NCI-H226 (cell line): ENCODE measurements around the gene ANKRD44.

Experiments
- DNase-seq: peaks from one replicate; pipeline ENCODE4 v3.0.0-alpha.2; 2015

ANKRD44 gene

DNA sequence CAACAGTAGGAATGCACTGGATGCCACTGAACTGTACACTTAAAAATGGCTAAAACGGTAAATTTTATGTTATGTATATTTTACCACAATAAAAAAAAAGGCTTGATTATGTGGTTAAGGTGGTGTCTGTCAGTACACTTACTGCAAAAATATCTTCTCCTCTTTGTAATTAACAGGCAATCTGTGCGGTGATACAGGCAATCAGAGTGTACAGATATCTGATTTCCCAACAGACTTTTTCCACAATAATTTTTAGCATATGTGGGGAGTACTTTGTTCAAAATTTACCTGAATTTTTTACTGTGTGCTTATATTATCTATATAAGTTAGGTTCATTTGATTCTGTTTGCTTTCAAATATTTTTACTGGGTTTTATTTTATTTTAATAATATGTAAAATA lies 209.1 kb downstream of the ANKRD44 start:
- DNase-seq = no peak

DNA sequence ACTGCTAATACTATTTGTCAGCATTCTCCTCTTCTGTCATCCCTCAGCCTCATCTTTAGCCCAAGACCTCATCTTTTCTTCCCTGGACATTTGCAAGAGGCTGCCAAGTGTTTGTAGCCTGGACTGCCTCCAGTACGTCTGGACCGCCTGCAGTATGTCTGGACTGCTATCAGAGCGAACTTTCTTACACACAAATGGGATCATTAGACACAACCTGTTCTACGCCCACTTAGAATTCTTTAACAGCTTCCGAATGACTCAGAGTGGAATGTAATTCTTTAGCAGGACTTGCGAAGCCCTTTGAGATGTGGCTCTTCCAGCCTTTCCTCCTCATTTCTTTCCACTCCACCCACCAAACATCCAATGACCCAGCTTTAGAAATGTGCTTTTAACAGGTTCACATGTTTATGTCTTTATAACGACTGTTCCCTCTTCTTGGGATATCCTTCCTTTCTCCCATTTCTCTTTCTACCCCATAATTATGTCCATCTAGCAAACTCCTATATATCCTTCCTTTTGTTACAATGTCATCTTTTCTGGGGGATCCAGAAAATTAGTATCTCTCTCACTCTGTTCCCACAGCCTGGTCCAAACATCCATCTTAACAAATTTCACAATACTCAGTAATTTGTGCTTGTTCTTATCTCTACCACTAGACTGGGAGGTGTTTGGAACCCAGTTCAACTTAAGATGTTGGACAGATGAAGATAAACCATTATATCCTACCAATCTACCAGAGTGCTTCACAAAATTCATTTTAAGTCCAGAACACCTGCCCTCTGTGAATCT lies 212.8 kb downstream of the ANKRD44 start:
- DNase-seq = peak; percentile 89

DNA sequence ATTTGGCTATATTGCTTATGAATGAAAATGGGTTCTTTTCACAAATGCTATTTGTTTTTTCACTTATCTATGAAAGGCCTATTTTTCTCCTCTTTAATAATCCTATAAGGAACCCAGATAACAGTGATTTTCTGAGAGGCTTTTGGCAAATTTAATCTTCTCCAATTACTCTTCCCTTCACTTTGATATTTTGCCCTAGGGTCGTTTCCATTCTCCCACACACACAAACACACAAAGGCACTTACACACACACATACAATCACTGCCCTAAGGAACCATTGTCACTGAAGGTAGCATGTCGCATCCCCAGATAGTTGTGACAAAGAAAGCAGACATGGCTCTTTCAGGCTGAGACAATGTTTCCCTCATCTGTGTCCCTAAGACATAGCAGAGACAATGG lies 213.9 kb downstream of the ANKRD44 start:
- no peak for DNase-seq

DNA sequence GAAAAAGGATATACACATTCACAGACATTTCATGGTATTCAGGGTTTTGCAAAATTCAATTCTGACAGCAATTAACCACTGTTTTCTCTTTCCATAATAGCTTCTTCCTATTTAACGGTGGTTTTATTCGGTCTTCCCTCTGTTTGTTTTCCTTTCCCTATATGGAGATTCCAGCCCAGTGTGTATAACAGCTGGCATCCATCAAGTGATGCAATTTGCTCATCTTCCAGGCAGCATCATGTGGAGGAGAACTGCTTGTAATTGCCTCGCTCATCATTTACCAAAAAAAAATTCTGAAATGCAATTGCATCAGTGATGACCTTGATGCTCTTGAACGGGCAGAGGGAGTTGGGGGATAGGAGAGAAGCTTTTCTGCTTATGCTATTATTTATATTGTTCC lies 218.1 kb downstream of the ANKRD44 start:
- DNase-seq = peak; percentile 31

DNA sequence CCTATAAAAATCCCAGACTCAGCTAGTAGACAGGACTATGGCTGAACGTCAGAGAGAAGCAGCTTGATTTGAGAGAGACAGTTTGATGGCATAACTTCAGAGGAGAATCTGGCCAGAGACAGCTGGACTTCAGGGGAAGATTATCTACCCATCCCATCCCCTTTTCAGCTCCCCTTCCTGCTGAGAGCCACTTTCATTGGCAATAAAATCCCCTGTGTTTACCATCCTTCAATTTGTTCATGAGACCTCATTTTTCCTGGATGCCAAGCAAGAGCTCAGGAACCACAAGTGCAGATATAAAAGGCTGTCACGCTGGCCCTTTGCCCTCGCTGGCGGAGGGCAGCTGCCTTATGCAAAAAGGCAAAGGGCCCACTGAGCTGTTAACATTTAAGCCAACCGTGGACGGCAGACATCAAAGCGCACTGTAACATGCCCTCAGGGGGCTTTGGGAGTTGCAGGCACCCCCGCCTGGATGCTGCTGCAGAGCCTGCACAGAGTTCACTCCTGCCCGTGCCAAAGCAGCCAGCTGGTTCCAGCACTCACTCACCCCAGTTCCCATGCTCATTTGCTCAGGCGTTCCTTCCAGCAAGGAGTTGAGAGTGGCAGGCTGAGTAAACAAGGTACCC lies 219.7 kb downstream of the ANKRD44 start:
- no peak for DNase-seq

DNA sequence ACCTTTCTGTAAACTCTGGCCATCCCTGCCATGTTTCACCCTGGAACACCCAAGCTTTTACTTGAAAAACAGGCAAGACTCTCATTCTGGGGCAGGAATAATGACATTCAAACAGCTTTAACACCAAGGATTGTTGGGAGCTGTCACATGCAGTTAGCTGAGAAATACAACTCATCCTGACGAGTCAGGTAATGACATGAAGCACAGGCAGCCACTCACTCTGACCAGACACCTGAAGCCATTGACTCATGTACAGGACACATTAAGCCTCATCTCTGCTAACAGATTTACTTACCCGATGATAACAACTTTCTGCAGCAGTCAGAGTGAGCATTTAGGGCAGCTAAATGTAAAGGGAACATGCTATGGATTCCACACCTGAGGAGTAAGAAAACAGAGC lies 220.9 kb downstream of the ANKRD44 start:
- DNase-seq = no peak

DNA sequence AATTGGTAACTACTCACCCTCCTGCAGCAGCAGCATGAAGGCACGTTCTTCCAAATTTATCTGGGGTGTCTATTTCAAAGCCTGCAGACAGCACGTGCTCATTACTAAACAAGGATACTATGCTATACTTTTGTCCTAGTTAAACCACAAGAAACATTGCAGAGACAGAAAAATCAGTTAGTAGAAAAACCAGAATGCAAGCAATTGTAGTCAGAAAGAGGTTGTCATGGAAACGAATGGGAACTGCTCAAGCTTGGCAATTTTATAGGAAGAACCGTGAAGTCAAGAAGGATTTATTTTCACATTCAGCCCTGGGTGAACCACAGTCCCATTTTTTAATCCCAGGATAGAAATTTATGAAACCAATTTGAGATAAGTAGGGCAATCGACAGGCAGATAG lies 221.9 kb downstream of the ANKRD44 start:
- no peak for DNase-seq

DNA sequence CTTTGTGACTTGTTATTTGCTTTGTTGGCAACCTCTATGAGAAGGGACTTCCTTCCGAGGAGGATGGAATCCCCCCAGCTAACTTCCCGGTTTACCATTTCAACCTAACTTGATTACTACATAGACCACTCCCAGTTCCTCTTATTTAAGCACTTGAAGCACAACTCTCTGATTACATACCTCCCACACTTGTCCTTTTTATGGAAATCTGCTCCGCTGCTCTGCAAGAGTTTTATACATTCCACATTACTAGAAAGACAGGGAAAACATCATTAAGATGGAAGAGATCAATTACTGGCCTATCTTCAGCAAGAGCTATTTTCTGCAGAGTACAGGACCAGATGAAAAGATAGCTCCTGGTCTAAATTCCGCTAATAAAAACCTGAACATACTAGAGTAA lies 224.1 kb downstream of the ANKRD44 start:
- no peak for DNase-seq

DNA sequence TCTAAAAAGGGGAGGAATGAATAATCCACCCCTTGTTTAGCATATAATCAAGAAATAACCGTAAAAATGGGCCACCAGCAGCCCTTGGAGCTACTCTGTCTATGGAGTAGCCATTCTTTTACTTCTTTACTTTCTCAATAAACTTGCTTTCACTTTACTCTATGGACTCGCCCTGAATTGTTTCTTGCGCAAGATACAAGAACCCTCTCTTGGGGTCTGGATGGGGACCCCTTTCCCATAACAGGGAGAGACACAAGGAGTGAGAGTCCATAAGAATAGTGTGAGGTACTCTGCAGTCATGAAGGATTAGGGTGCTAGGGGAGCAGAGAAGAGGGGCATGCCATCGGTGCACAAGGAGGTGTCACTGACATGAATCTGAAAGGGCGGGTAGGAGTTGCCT lies 224.9 kb downstream of the ANKRD44 start:
- DNase-seq = no peak

DNA sequence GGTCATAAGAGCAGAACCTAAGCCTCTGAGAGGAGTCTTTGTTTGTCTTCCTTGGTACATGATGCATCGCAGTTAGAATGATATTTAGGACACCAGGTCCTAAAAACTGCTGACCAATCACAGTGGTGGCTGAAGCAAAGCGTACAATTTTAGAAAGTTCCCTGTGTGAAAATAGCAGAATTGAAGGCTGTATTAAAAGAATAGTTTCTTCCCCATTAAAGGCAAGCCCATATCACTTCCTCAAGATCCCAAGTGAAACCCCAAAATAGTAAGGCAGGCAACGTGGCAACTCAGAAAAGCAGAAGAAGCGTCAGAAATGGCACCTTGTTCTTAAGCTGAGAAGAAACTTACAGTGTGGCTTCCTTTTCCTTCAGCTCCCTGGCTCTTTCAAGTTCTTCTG lies 229.3 kb downstream of the ANKRD44 start:
- DNase-seq = no peak

DNA sequence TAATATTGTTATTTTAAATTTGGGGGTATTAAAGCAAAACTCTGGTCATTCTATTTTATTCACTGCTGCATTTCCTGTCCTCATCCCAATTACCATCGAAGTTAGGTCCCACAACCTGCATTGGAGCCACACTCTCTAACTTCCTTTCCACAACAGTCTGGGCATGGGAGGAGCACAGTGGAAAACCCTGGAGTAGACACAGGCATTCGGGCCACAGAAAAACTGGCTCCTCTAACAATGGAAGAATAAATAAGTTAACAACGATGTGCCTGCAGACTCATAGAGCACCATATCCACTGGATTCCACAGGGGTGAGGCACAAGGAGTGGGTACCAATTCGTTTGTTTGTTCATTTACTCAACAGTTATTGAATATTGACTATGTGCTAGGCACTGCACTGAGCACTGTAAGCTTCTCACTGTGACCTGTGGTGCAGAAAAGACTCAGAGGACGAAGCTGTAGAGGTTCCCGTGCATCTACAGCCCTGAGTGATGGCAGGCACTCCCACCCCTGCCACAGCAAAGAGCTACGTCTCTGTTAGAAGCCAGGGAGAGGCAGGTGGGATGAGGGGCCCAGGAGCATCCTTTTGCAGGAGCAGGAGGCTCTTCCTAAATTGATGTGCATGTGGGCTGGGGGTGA lies 229.9 kb downstream of the ANKRD44 start:
- no peak for DNase-seq

DNA sequence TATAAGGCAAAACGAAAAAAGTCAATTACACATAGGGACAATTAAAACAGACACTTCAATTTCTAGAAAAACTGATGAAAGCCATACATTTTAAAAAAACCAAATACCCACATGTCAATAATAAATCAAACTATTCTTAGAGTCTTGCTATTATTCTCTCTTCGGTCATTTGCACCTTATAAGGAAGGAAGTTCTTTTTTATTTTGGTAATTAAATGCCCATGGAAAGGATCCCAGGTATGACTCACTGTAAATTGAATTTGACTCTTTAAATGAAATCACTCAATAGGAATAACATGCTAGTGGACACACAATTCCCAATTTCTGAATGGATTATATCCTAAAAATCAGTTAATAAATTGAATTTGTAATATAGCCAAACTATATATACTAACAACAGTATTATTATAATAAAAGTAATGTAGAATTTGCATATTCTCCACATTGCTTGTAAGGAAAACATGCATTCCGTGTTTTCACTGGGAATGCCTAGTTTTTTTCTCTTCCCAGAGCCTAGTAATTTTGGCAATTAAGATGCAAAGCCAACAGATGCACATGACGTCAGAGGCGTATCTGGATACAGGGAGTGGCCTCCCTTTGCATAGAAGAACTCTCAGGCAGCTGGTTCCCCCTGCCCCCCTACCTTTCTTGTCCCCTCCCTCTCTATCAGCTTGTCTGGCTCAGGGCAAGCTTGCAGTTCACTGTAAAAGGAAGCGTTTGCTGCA lies 230.6 kb downstream of the ANKRD44 start:
- DNase-seq = no peak

DNA sequence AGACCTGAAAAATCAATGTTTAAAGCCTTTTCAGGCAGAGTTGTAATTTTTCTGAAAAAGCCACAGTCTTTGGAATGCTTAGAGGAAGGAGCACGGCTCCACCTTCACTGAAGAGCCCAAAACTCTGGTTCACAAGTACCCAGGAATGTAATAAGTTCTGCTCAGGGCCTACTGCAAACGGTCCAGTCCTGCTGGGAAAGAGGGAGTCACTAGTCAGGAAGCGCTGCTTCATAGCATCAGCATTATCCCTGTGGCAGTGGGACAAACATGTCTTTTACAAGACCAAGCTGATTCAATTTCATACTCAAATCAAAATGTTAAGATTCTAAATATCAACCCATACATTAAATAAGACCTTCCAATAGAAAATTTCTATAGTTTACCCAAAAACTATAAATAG lies 231.2 kb downstream of the ANKRD44 start:
- no peak for DNase-seq

DNA sequence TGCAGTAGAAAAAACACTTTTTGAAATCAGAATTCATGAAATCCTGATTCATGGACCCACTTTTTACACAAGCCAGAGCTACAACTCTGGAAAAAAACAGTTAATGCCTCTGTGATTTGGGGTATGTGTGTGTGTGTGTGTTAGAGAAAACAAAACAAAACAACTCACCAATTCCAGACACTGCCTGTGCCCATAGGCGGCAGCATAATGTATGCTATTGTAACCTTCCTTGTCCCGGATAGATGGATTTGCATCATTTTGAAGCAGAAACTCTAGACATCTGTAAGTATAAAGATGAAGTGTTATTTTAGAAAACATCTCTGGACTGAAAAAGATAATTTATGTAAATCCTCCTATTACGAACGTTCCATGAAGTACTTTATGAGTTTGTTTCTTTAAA lies 232.0 kb downstream of the ANKRD44 start:
- DNase-seq = no peak

DNA sequence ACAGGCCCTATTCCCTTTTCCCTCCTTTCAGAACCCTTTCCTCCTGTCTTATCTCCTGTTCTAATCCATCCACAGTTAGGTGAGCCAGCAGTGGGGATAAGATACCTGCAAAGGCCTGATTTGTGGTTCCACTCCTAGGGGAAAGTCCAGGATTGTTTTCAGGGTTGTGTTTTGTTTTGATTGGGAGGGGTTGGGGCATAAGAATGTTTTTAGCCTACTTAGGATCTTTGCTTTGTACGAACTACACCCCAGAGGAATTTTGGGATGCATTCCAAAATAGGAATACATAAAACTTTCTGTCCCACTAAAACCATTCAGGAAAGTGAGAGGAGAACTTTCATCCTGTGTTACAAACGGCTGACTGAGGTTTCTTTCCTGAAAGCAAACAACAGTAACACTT lies 233.2 kb downstream of the ANKRD44 start:
- DNase-seq = no peak

DNA sequence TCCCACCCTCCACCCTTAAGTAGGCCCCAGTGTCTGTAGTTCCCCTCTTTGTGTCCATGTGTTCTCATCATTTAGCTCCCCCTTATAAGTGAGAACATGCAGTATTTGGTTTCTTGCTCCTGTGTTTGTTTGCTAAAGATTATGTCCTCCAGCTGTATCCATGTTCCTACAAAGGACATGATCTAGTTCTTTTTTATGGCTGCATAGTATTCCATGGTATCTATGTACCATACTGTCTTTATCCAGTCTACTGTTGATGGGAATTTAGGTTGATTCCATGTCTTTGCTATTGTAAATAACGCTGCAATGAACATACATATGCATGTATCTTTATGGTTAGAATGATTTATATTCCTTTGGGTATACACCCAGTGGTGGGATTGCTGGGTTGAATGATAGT lies 233.9 kb downstream of the ANKRD44 start:
- no peak for DNase-seq

DNA sequence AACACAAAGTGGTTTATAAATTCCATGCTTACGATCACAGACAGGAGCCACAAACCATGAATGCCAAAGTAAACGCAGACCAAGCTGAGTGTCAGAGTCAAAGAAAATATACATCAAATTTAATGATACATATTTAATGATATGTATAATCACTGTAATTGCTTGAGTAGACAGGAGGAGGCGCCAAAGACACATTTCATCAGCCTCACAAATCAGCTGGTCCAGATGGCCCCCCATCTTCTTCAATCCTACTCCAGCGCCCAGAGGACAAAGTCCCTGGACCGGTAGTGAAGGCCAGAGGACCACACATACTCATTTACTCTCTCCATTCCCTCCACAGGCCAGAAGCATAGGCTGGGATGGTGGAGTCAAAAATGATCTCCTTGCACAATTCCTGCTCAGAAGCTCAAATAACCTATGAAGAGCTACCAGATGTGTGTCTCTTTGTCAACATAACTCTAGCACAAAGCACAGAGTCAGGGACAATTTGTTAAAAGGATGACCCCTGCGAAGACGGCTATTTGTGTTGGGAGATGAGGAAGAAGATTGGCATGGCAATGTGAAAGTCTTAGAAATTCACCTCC lies 234.7 kb downstream of the ANKRD44 start:
- DNase-seq = no peak

DNA sequence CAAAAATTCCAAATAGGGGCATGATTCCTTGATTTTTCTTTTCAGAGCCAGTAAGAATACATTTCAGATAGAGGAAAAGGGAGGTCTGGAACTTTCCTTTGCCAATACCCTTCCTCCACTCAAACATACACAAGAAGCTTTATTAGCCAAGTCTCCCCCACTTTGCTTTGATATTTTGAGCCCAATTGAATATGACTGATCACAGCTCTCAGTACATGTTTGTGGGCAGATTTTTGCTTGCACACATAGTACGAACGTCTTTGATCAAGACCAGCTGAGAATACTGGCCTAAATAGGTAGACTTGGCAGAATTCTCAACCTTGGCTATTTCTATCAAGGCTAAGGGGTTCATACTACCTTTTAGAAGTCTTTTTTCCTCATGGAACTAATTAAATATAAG lies 235.3 kb downstream of the ANKRD44 start:
- DNase-seq = no peak

DNA sequence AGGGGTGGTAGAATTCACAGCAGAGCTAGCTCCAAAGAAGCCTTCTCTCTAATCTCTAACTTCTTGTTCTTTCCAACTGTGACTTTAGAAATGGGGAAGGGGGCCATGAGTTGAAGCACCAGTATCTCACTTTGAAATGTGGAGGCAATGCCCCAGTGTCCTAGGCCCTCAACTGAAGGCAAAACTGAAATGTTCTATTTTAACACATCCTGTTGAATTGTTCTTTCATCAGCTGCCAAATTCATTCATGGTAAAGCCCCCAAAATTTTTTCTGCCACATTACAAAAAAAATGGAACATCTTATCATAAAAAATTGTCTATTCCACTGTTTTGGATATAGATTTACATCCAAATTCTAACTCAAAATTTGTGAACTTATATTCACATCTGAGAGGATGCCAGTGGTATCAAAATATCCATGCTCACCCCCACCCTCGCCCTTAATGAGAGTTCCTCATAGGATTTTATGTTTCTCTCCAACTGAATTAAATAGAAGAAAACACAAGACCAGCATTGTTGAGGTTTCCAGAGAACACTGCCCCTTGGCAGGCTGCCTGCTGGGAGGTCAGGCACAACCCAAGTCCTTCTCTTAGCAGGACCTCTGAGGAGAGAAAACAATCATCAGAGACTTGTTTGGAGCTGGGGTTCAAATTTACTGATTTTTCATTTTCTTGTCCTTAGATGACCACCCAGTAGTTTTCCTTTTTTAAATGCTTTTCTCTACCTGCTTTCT lies 236.7 kb downstream of the ANKRD44 start:
- no peak for DNase-seq

DNA sequence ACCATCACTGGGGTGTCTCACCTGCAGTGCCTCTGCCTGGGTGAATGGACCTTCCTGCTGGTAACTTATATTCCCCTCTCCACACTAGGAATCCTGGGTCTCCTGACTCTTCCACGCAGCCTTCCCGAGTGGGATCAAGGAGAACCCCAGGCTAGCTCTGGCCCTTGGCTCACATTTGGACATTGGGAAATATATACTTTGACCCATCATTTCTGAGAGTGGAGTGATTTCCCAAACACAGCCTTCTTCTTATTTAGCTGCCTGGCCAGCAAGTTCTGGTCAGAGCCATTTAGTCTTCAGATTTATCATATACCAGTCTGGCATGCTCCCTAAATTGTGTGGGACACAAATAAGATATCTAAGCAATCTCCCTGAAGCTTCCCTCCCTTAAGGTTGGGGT lies 237.3 kb downstream of the ANKRD44 start:
- DNase-seq = no peak

DNA sequence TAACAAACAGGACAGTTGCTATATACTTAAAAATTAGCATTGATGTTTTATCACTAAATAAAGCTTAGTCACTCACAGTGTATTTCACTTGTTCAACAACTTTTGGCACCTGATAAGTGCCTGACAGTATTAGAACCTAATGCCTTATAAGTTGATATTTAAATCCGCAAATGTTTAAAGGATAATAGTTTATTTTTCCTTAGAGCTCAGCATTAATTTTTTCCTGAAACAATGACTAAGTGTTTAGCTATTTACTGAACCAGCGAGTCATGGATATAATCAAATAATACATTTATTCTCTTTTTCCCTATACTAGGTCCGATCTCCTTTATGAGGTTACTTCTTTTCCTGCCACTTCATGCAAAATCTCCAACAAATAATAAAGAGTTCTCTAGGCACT lies 238.0 kb downstream of the ANKRD44 start:
- no peak for DNase-seq

DNA sequence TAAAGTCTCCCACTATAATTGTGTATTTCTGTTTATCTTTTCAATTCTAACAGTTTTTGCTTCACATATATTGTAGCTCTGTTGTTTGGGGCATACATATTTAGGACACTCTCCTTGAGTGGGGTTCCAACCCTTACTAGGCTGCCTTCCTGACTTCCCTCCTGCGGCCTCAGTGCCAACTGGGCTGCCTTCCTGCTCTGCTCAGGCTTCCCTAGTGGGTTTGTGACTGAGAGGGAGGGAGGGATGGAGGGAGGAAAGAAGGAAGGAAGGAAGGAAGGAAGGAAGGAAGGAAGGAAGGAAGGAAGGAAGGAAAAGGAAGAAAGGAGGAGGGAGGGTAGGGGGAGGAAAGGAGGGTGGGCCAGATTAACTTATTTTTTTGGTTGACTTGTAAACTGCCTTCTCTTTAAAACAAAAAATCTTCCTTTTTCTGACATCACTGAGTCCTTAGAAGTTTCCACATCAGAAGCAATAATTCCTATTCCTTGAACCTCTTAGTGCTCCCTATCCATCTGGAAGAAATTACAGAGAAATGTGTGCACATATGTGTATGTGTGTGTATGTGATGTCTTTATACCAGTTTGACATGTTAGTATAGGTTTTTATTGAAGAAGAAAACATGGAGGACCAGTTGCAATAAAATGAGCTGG lies 238.7 kb downstream of the ANKRD44 start:
- no peak for DNase-seq
